MCF 10A (cell line): Measurements from ENCODE around the gene SHISA9. TPM values are rescaled to one million over a fixed set of nuclear protein-coding genes. Genes with fewer than 3 reads are reported as not detected.

Experiments
- BruUV-seq: library from RNA; stranded (reverse); fragments of 400-500 nt; replicated peaks from 2 replicates; lab custom pipeline; 2021; lab: Mats Ljungman, UMichigan
- CTCF ChIA-PET: fragments of 300-600 bp; sonication (Branson Sonifier 250); formaldehyde crosslinking; extraction: SDS; loops from one replicate; lab custom pipeline; 2021; ENCODE audit warnings: antibody characterized with exemption, inconsistent platforms; lab: Yijun Ruan, JAX
- POLR2A ChIA-PET: fragments of 300-600, 350-650 bp; sonication (Branson Sonifier 250); formaldehyde crosslinking; extraction: SDS; loops from one replicate; lab custom pipeline; 2020; ENCODE audit warnings: antibody characterized with exemption, inconsistent platforms; lab: Yijun Ruan, JAX
- DNase-seq: peaks from one replicate; pipeline ENCODE4 v3.0.0-alpha.2; 2018; ENCODE audit not compliant: unreplicated experiment
- H3K27ac Mint-ChIP-seq: one replicate; pipeline ENCODE4 v1.8.0; 2022; ENCODE audit warnings: mild to moderate bottlenecking, low read depth, mixed read lengths; ENCODE audit not compliant: unreplicated experiment
- H3K27me3 Mint-ChIP-seq: one replicate; pipeline ENCODE4 v1.8.0; 2022; ENCODE audit warnings: mixed read lengths; ENCODE audit not compliant: insufficient read depth, unreplicated experiment
- H3K36me3 Mint-ChIP-seq: one replicate; pipeline ENCODE4 v1.8.0; 2022; ENCODE audit warnings: mild to moderate bottlenecking, moderate library complexity, mixed read lengths; ENCODE audit not compliant: insufficient read depth, unreplicated experiment
- H3K4me1 Mint-ChIP-seq: one replicate; pipeline ENCODE4 v1.8.0; 2022; ENCODE audit warnings: mixed read lengths; ENCODE audit not compliant: insufficient read depth, unreplicated experiment
- H3K4me3 Mint-ChIP-seq: one replicate; pipeline ENCODE4 v1.8.0; 2022; ENCODE audit warnings: mild to moderate bottlenecking, moderate library complexity, mixed read lengths; ENCODE audit not compliant: unreplicated experiment
- H3K9me3 Mint-ChIP-seq: one replicate; pipeline ENCODE4 v1.8.0; 2022; ENCODE audit warnings: mixed read lengths; ENCODE audit not compliant: unreplicated experiment
- CTCF ChIP-seq: fragments of 200-600 bp; IDR thresholded peaks from one replicate; pipeline ENCODE4 v1.8.0; 2022; ENCODE audit warnings: antibody characterized with exemption, mild to moderate bottlenecking; ENCODE audit not compliant: unreplicated experiment
- intact Hi-C: fragments of 100-400 bp; cut with micrococcal nuclease; formaldehyde crosslinking; loops from 2 replicates; pipeline ENCODE4 v1.14.1; 2022
- total RNA-seq: library from RNA; stranded (reverse); gene quantifications from 2 replicates; pipeline ENCODE4 v1.2.3, GENCODE V29; 2022

Gene SHISA9
- total RNA-seq, 1 experiment from 2014 or later = 8.0 TPM

GRCh38 chr16:13236308-13236707 lies 334.9 kb downstream of the SHISA9 start:
- Mint-ChIP-seq H3K27me3 (no peaks in the 10 kb centered on the region), H3K4me3 (no peak overlapping the region), H3K9me3 (peaks cover 15% of the 10 kb centered on the region), H3K27ac (no peak overlapping the region), H3K36me3 (peaks cover 10% of the 10 kb centered on the region), H3K4me1 (no peaks in the 10 kb centered on the region)
- TF ChIP-seq CTCF = no peak
- intact Hi-C loops = no loop called here
- CTCF ChIA-PET = no interaction called here
- POLR2A ChIA-PET = no interaction called here
- no TSS peak for BruUV-seq
- DNase-seq = no peak

GRCh38 chr16:13238182-13238581 lies 336.8 kb downstream of the SHISA9 start:
- CTCF ChIA-PET = interaction anchor here (0.6 kb wide), 1 partner anchor 12 kb away, joined by 4 read pairs; no protein-coding TSS in a partner anchor
- no peak overlapping the region for H3K27ac Mint-ChIP-seq

GRCh38 chr16:13242201-13242600 lies 340.8 kb downstream of the SHISA9 start:
- ChIA-PET POLR2A (no interaction called here), CTCF (no interaction called here)
- BruUV-seq = no TSS peak
- DNase-seq = no peak
- Mint-ChIP-seq H3K4me1 (no peaks in the 10 kb centered on the region), H3K9me3 (no peaks in the 10 kb centered on the region), H3K4me3 (no peak overlapping the region), H3K27ac (no peak overlapping the region), H3K27me3 (no peaks in the 10 kb centered on the region), H3K36me3 (peaks cover 10% of the 10 kb centered on the region)
- intact Hi-C loops = no loop called here
- TF ChIP-seq CTCF = no peak

More at GRCh38 chr16:13238182-13238581, 336.8 kb downstream of the SHISA9 start:
- Mint-ChIP-seq H3K36me3 (peaks cover 10% of the 10 kb centered on the region), H3K9me3 (peaks cover 10% of the 10 kb centered on the region), H3K4me3 (no peak overlapping the region), H3K4me1 (no peaks in the 10 kb centered on the region), H3K27me3 (no peaks in the 10 kb centered on the region)
- DNase-seq = no peak
- BruUV-seq = no TSS peak
- POLR2A ChIA-PET = no interaction called here
- no peak for TF ChIP-seq CTCF
- intact Hi-C loops = no loop called here

GRCh38 chr16:13244770-13245169 lies 343.4 kb downstream of the SHISA9 start:
- intact Hi-C loops = no loop called here
- Mint-ChIP-seq H3K4me3 (no peak overlapping the region), H3K4me1 (no peaks in the 10 kb centered on the region), H3K27me3 (no peaks in the 10 kb centered on the region), H3K9me3 (peaks cover 6% of the 10 kb centered on the region), H3K27ac (no peak overlapping the region), H3K36me3 (no peaks in the 10 kb centered on the region)
- POLR2A ChIA-PET = no interaction called here
- BruUV-seq = no TSS peak
- no peak for TF ChIP-seq CTCF
- DNase-seq = no peak
- CTCF ChIA-PET = interaction anchor here (0.7 kb wide), 1 partner anchor 31 kb away, joined by 3 read pairs; no protein-coding TSS in a partner anchor
